Spleen (tissue), 7 donors: Measurements from ENCODE around the gene TRHDE.

Source experiments
- CTCF ChIP-seq, 11 experiments: fragments of 200-600 bp in 7 of 11; fragments of 450-650 bp in 4 of 11; sonication (generic) in 4 of 11; IDR thresholded peaks in 8 of 11; conservative IDR thresholded peaks in 3 of 11; 1 replicate in 7 of 11; 2 replicates in 4 of 11; pipeline versions ENCODE4 v1.4.0 to v1.8.0; 2016 to 2021; ENCODE audit warnings: antibody characterized with exemption in 11 of 11, inconsistent platforms in 4 of 11, mild to moderate bottlenecking in 1 of 11
- POLR2A ChIP-seq, 3 donors: fragments of 450-650 bp; IDR thresholded peaks; one replicate each; pipeline ENCODE4 v1.5.1; 2017; ENCODE audit warnings: antibody characterized with exemption in 3 of 3, mild to moderate bottlenecking in 1 of 3
- donor health status: DM: no; HTN: no; CAD: no; lungs with moderate emphysema.
- donor health status: DM: no; HTN: no; CAD: no.
- donor health status: DM: no; HTN: no; CAD: no.

- TF ChIP-seq CTCF (IDR thresholded peaks at IDR 0.05 in 8 of 11, conservative IDR thresholded peaks at IDR 0.05 in 3 of 11) (no peak), POLR2A (IDR thresholded peaks at IDR 0.05) (no peak)
These were observed 239.7 kb downstream of the TRHDE start for GRCh38 chr12:72511906-72512305.
